Endothelial cell of umbilical vein (primary cell): ENCODE results near the gene TESMIN. TPM values are rescaled to one million over a fixed set of nuclear protein-coding genes. Genes with fewer than 3 reads are reported as not detected.

ENCODE experiments used
- BruUV-seq: library from RNA; stranded (reverse); fragments of 400-500 nt; replicated peaks from 2 replicates; lab custom pipeline; 2021; lab: Mats Ljungman, UMichigan
- CTCF ChIA-PET: fragments of 300-600, 350-600 bp; sonication (Branson Sonifier 250); formaldehyde crosslinking; loops from one replicate; lab custom pipeline; 2021; ENCODE audit warnings: antibody characterized with exemption, inconsistent platforms; lab: Charles Lee
- POLR2A ChIA-PET: fragments of 300-600, 350-600 bp; sonication (Branson Sonifier 250); formaldehyde crosslinking; loops from one replicate; lab custom pipeline; 2021; ENCODE audit warnings: antibody characterized with exemption, inconsistent platforms; lab: Charles Lee
- DNase-seq: peaks from one replicate; pipeline ENCODE4 v3.0.0-alpha.2; 2011; ENCODE audit warnings: low read depth, low spot score
- FAIRE-seq: peaks from 2 replicates; lab custom pipeline; 2011; peaks lifted over from hg19 to GRCh38; lab: Jason Lieb, UNC
- H2AFZ ChIP-seq: 2 replicates; pipeline ENCODE4 v1.6.0; 2012; ENCODE audit warnings: low read depth, low read length, control low read depth, inconsistent platforms
- H3K27ac ChIP-seq: 2 replicates; pipeline ENCODE4 v1.5.1; 2011; ENCODE audit warnings: low read depth, mild to moderate bottlenecking, control low read depth, low read length, moderate library complexity; ENCODE audit not compliant: insufficient read depth
- H3K27me3 ChIP-seq, 2 experiments: 2 replicates each; pipeline versions ENCODE4 v1.6.0 to v1.6.1; 2011; ENCODE audit warnings: low read length in 2 of 2, mixed read lengths in 1 of 2; ENCODE audit not compliant: control insufficient read depth in 2 of 2, insufficient read depth in 2 of 2
- H3K36me3 ChIP-seq, 2 experiments: 2 replicates in 1 of 2; 3 replicates in 1 of 2; pipeline ENCODE4 v1.5.1; 2011; ENCODE audit warnings: low read length in 2 of 2, mild to moderate bottlenecking in 1 of 2, moderate library complexity in 1 of 2; ENCODE audit not compliant: control insufficient read depth in 2 of 2, insufficient read depth in 2 of 2; ENCODE audit errors: extremely low read depth in 1 of 2
- H3K4me1 ChIP-seq: 3 replicates; pipeline ENCODE4 v1.5.1; 2011; ENCODE audit warnings: mild to moderate bottlenecking, low read length; ENCODE audit not compliant: control insufficient read depth, insufficient read depth; ENCODE audit errors: extremely low read depth
- H3K4me2 ChIP-seq: 2 replicates; pipeline ENCODE4 v1.6.1; 2011; ENCODE audit warnings: low read length, control low read depth, mixed read lengths; ENCODE audit not compliant: insufficient read depth
- H3K4me3 ChIP-seq, 3 experiments: fragments of 200-600 bp in 1 of 3; sonication (generic), shearing (Covaris generic) in 1 of 3; replicated peaks in 1 of 3; 2 replicates each; pipeline ENCODE4 v1.5.1; 2011 to 2016; ENCODE audit warnings: control low read depth in 3 of 3, low read length in 3 of 3, mild to moderate bottlenecking in 2 of 3, inconsistent platforms in 1 of 3, low read depth in 1 of 3, moderate library complexity in 1 of 3; ENCODE audit not compliant: insufficient read depth in 1 of 3
- H3K79me2 ChIP-seq: 2 replicates; pipeline ENCODE4 v1.6.0; 2012; ENCODE audit warnings: low read length, inconsistent platforms; ENCODE audit not compliant: control insufficient read depth, insufficient read depth
- H3K9ac ChIP-seq: replicated peaks from 2 replicates; pipeline ENCODE3; 2011; ENCODE audit warnings: low read length, control low read depth; ENCODE audit not compliant: insufficient read depth; ENCODE audit errors: extremely low read depth
- H3K9me1 ChIP-seq: replicated peaks from 3 replicates; pipeline ENCODE4 v1.6.0; 2011; ENCODE audit warnings: mild to moderate bottlenecking, low read length; ENCODE audit not compliant: control insufficient read depth, insufficient read depth; ENCODE audit errors: extremely low read depth
- H3K9me3 ChIP-seq: replicated peaks from 2 replicates; pipeline ENCODE4 v1.5.1; 2012; ENCODE audit warnings: low read length, inconsistent platforms; ENCODE audit not compliant: control insufficient read depth, insufficient read depth
- H4K20me1 ChIP-seq: replicated peaks from 2 replicates; pipeline ENCODE3; 2011; ENCODE audit warnings: mild to moderate bottlenecking, low read length; ENCODE audit not compliant: control insufficient read depth, insufficient read depth; ENCODE audit errors: extremely low read depth
- CTCF ChIP-seq, 2 donors: IDR thresholded peaks; 1 replicate in 1 of 2; 2 replicates in 1 of 2; pipeline ENCODE4 v1.5.1; 2011; ENCODE audit warnings: low read length in 2 of 2, mild to moderate bottlenecking in 2 of 2, moderate library complexity in 2 of 2, control low read depth in 1 of 2, inconsistent platforms in 1 of 2, low read depth in 1 of 2; ENCODE audit not compliant: insufficient read depth in 1 of 2; ENCODE audit errors: extremely low read depth in 1 of 2
- EZH2 ChIP-seq: IDR thresholded peaks from 2 replicates; pipeline ENCODE4 v1.6.1; 2012; ENCODE audit warnings: borderline replicate concordance, low read depth, mild to moderate bottlenecking, moderate library complexity, low read length, inconsistent platforms; ENCODE audit not compliant: severe bottlenecking
- FOS ChIP-seq: IDR thresholded peaks from 2 replicates; pipeline ENCODE4 v1.6.1; 2011; ENCODE audit warnings: mild to moderate bottlenecking, low read length, moderate library complexity, borderline replicate concordance; ENCODE audit not compliant: insufficient read depth
- GATA2 ChIP-seq: IDR thresholded peaks from 2 replicates; pipeline ENCODE4 v1.7.0; 2011; ENCODE audit warnings: low read depth, mild to moderate bottlenecking, moderate library complexity, mixed read lengths, low read length; ENCODE audit not compliant: insufficient read length, insufficient read depth
- JUN ChIP-seq: IDR thresholded peaks from 2 replicates; pipeline ENCODE4 v1.6.1; 2011; ENCODE audit warnings: borderline replicate concordance, low read depth; ENCODE audit not compliant: insufficient read length, insufficient read depth
- MAX ChIP-seq: IDR thresholded peaks from 2 replicates; pipeline ENCODE4 v1.6.1; 2011; ENCODE audit not compliant: insufficient read depth, insufficient read length
- MYC ChIP-seq: IDR thresholded peaks from one replicate; pipeline ENCODE4 v1.6.1; 2011; ENCODE audit warnings: mild to moderate bottlenecking, low read depth, low read length
- POLR2A ChIP-seq: IDR thresholded peaks from 2 replicates; pipeline ENCODE4 v1.6.1; 2012; ENCODE audit warnings: low read depth, mild to moderate bottlenecking, control low read depth, low read length
- POLR2AphosphoS5 ChIP-seq: IDR thresholded peaks from 2 replicates; pipeline ENCODE4 v1.6.1; 2012; ENCODE audit warnings: low read depth, mild to moderate bottlenecking, control low read depth, low read length, moderate library complexity; ENCODE audit not compliant: insufficient read depth
- dilution Hi-C: fragments of 300-500 bp; cut with MboI; formaldehyde crosslinking; loops from one replicate; pipeline ENCODE4 v1.15.0; 2019; ENCODE audit warnings: low sequenced_read_pairs; ENCODE audit not compliant: extremely low pct_ligation_motif_present
- intact Hi-C: fragments of 100-400 bp; cut with micrococcal nuclease; formaldehyde crosslinking; loops from one replicate; pipeline ENCODE4 v1.10.0; 2022
- polyA plus RNA-seq, 4 experiments: library from polyadenylated mRNA; depleted of rRNA in 3 of 4; stranded (reverse) in 3 of 4; unstranded in 1 of 4; fragments of >200 nt; gene quantifications; 2 replicates each; pipeline versions ENCODE4 v1.2.1 to v1.2.3, GENCODE V29; 2011 to 2012; ENCODE audit warnings: missing spikeins in 1 of 4
- total RNA-seq: library from RNA; stranded (reverse); gene quantifications from 2 replicates; pipeline ENCODE4 v1.2.3, GENCODE V29; 2021

The TESMIN gene
- total and polyA plus RNA-seq, 2 donors (not counting 3 experiments of a cell fraction or from before 2014, with no cell fraction given) = 1.7 to 6.1 TPM

- FAIRE-seq (no peak), DNase-seq (no peak)
- H2AFZ ChIP-seq = no peak overlapping the region
- no TSS peak for BruUV-seq
- H3K79me2 ChIP-seq = no peaks in the 10 kb centered on the region
- peaks cover 4% of the 10 kb centered on the region for H3K4me1 ChIP-seq
- H3K9me3 ChIP-seq = no peaks in the 10 kb centered on the region
- no peak overlapping the region for H3K4me3 ChIP-seq
- CTCF ChIA-PET = no interaction called here
- no peaks in the 10 kb centered on the region for H3K9me1 ChIP-seq
- no peak overlapping the region for H3K4me2 ChIP-seq
- no peaks in the 10 kb centered on the region for H3K27me3 ChIP-seq
- H4K20me1 ChIP-seq = no peaks in the 10 kb centered on the region
- TF ChIP-seq FOS = no peak
- no peak for TF ChIP-seq MAX
- TF ChIP-seq CTCF (IDR thresholded peaks at IDR 0.05; ENCODE audit: extremely low read depth in 1 of 2, insufficient read depth in 1 of 2, low read depth in 1 of 2, low read length in 2 of 2) = no peak
- no peak for TF ChIP-seq GATA2
- no peak for TF ChIP-seq MYC
- TF ChIP-seq POLR2AphosphoS5 = no peak
- TF ChIP-seq POLR2A = no peak
- TF ChIP-seq EZH2 = no peak
- no peak for TF ChIP-seq JUN
- no peak overlapping the region for H3K9ac ChIP-seq
- POLR2A ChIA-PET = no interaction called here
- intact Hi-C loops (no loop called here), dilution Hi-C loops (no loop called here)
- no peaks in the 10 kb centered on the region for H3K36me3 ChIP-seq
- no peak overlapping the region for H3K27ac ChIP-seq
Observed at GRCh38 chr11:68663482-68664010, 87.8 kb downstream of the TESMIN start.
